Measurements from ENCODE around the gene LCE5A.

The LCE5A gene

GRCh38 chr1:152525080-152525641, 14.6 kb downstream of the LCE5A start:
- ChIA-PET CTCF (no interaction called here), POLR2A (no interaction called here)
- TF ChIP-seq CTCF (IDR thresholded peaks at IDR 0.05; ENCODE audit: control extremely low read depth, extremely low read depth, low read depth, missing control alignments) = no peak
- DNase-seq (ENCODE audit: extremely low spot score) = no peak

- ChIA-PET POLR2A (no interaction called here), CTCF (interaction anchor here (1.2 to 2.8 kb wide), 7 partner anchors 9 to 48 kb away, joined by 3 to 14 read pairs (median 4); no protein-coding TSS in a partner anchor)
- peak; percentile 78 for TF ChIP-seq CTCF (IDR thresholded peaks at IDR 0.05; ENCODE audit: control extremely low read depth, extremely low read depth, low read depth, missing control alignments)
- DNase-seq (ENCODE audit: extremely low spot score) = peak; percentile 43
Measured at GRCh38 chr1:152533327-152533938, 22.8 kb downstream of the LCE5A start.

DNA sequence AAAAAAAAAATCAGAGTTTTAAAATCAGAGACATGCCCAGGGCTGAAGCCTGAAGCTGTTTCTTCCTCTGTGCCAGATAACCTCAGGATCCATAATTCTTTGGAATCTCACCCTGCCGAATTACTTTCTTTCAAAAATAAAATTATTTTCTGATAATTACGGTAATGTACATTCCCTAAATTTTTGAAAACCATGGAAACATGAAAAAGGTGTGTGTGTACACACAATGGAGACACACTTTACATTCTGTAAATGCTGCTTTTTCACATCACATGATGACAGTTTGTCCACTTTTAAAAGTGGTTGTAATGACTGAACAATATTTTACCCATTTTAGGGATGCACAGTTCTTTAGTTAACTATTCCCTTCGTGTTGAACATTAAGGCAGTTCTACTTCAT, 25.2 kb downstream of the LCE5A start:
- ChIA-PET CTCF (no interaction called here), POLR2A (no interaction called here)
- DNase-seq (ENCODE audit: extremely low spot score) = no peak
- TF ChIP-seq CTCF (IDR thresholded peaks at IDR 0.05; ENCODE audit: control extremely low read depth, extremely low read depth, low read depth, missing control alignments) = no peak

- ChIA-PET POLR2A (no interaction called here), CTCF (no interaction called here)
- TF ChIP-seq CTCF (IDR thresholded peaks at IDR 0.05; ENCODE audit: control extremely low read depth, extremely low read depth, low read depth, missing control alignments) = no peak
- DNase-seq (ENCODE audit: extremely low spot score) = no peak
Measured at GRCh38 chr1:152537496-152537895, 26.9 kb downstream of the LCE5A start.

GRCh38 chr1:152539901-152540300, 29.3 kb downstream of the LCE5A start:
- ChIA-PET POLR2A (no interaction called here), CTCF (no interaction called here)
- no peak for TF ChIP-seq CTCF (IDR thresholded peaks at IDR 0.05; ENCODE audit: control extremely low read depth, extremely low read depth, low read depth, missing control alignments)
- no peak for DNase-seq (ENCODE audit: extremely low spot score)

- TF ChIP-seq CTCF (IDR thresholded peaks at IDR 0.05; ENCODE audit: control extremely low read depth, extremely low read depth, low read depth, missing control alignments) = peak; percentile 17
- CTCF ChIA-PET = interaction anchor here (1.1 to 1.5 kb wide), 2 partner anchors 9 to 34 kb away, joined by 3 to 4 read pairs; no protein-coding TSS in a partner anchor
- POLR2A ChIA-PET = no interaction called here
- no peak for DNase-seq (ENCODE audit: extremely low spot score)
Measured at GRCh38 chr1:152543820-152544219, 33.2 kb downstream of the LCE5A start.

Measured in GM10248 (cell line).